ENCODE data around the gene RBBP9.

DNA sequence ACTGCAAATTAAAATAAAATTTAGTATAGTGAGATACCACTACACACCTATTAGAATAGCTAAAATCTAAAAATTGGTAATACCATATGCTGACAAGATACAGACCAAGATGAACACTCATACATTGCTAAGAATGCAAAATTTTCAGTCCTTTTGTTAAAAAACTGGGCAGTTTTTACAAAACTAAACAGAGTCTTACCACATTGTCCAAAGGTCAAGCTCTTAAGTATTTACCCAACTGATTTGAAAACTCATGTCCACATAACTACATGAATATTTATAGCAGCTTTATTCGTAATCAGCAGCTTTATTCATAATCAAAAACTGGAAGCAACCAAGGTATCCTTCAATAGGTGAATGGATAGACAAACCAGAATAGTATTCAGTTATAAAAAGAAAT is 19.8 kb downstream of the RBBP9 start:
- TF ChIP-seq ZXDB (tag by site-specific recombination; IDR thresholded peaks at IDR 0.05): no peak
- no peak for TF ChIP-seq IKZF3 (tag by site-specific recombination; IDR thresholded peaks at IDR 0.05)
- TF ChIP-seq, protein P1, sequence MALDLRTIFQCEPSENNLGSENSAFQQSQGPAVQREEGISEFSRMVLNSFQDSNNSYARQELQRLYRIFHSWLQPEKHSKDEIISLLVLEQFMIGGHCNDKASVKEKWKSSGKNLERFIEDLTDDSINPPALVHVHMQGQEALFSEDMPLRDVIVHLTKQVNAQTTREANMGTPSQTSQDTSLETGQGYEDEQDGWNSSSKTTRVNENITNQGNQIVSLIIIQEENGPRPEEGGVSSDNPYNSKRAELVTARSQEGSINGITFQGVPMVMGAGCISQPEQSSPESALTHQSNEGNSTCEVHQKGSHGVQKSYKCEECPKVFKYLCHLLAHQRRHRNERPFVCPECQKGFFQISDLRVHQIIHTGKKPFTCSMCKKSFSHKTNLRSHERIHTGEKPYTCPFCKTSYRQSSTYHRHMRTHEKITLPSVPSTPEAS (tag by site-specific recombination; IDR thresholded peaks at IDR 0.05): no peak
- TF ChIP-seq ZNF138 (tag by site-specific recombination; IDR thresholded peaks at IDR 0.05; ENCODE audit: borderline replicate concordance): no peak
- TF ChIP-seq, protein P2, sequence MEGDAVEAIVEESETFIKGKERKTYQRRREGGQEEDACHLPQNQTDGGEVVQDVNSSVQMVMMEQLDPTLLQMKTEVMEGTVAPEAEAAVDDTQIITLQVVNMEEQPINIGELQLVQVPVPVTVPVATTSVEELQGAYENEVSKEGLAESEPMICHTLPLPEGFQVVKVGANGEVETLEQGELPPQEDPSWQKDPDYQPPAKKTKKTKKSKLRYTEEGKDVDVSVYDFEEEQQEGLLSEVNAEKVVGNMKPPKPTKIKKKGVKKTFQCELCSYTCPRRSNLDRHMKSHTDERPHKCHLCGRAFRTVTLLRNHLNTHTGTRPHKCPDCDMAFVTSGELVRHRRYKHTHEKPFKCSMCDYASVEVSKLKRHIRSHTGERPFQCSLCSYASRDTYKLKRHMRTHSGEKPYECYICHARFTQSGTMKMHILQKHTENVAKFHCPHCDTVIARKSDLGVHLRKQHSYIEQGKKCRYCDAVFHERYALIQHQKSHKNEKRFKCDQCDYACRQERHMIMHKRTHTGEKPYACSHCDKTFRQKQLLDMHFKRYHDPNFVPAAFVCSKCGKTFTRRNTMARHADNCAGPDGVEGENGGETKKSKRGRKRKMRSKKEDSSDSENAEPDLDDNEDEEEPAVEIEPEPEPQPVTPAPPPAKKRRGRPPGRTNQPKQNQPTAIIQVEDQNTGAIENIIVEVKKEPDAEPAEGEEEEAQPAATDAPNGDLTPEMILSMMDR (tag by site-specific recombination; IDR thresholded peaks at IDR 0.05): no peak
- no peak for TF ChIP-seq ZNF311 (tag by site-specific recombination; IDR thresholded peaks at IDR 0.05; ENCODE audit: borderline replicate concordance)
- no peak for TF ChIP-seq KLF10 (tag by site-specific recombination; IDR thresholded peaks at IDR 0.05)
